Lung microvascular endothelial cell (primary cell): ENCODE measurements around the gene PARD3B. TPM values are rescaled to one million over a fixed set of nuclear protein-coding genes. Genes with fewer than 3 reads are reported as not detected.
A peak's percentile ranks its signal among the peaks of the same experiment; 100 is the strongest.

Source experiments
- DNase-seq, 2 donors: peaks; one replicate each; pipeline versions ENCODE4 v3.0.0 to v3.0.0-alpha.2; 2010; ENCODE audit warnings: low read depth in 2 of 2
- total RNA-seq: library from RNA; depleted of rRNA; stranded (reverse); fragments of >200 nt; gene quantifications from 2 replicates; pipeline ENCODE4 v1.2.1, GENCODE V29; 2014

Gene PARD3B
- total RNA-seq, 1 donor from 2014 or later, result 10.9 TPM

GRCh38 chr2:205593891-205594290, 1048.6 kb downstream of the PARD3B start:
- DNase-seq, result no peak

GRCh38 chr2:205596581-205596980, 1051.3 kb downstream of the PARD3B start:
- no peak for DNase-seq

GRCh38 chr2:205605638-205606304, 1060.5 kb downstream of the PARD3B start:
- DNase-seq, result no peak

- DNase-seq, result no peak
These were observed 1061.9 kb downstream of the PARD3B start for GRCh38 chr2:205607146-205607545.

- DNase-seq, result no peak
These were observed 1063.8 kb downstream of the PARD3B start for GRCh38 chr2:205609113-205609512.

- DNase-seq, result peak in 1 of 2 donors; percentile 5
These were observed 1065.2 kb downstream of the PARD3B start for GRCh38 chr2:205610437-205610836.

GRCh38 chr2:205612636-205613035, 1067.4 kb downstream of the PARD3B start:
- DNase-seq, result no peak

- DNase-seq, result no peak
These were observed 1068.8 kb downstream of the PARD3B start for GRCh38 chr2:205613970-205614559.

- DNase-seq, result no peak
These were observed 1069.7 kb downstream of the PARD3B start for GRCh38 chr2:205614965-205615364.

- DNase-seq, result no peak
These were observed 1072.6 kb downstream of the PARD3B start for GRCh38 chr2:205617905-205618304.

- DNase-seq, result no peak
These were observed 1074.3 kb downstream of the PARD3B start for GRCh38 chr2:205619600-205619999.

- no peak for DNase-seq
These were observed 1081.8 kb downstream of the PARD3B start for GRCh38 chr2:205627085-205627484.

- no peak for DNase-seq
These were observed 1083.1 kb downstream of the PARD3B start for GRCh38 chr2:205628422-205628821.

GRCh38 chr2:205629091-205629776, 1084.0 kb downstream of the PARD3B start:
- DNase-seq, result peak in 1 of 2 donors; percentile 39

GRCh38 chr2:205633994-205634393, 1088.7 kb downstream of the PARD3B start:
- DNase-seq, result no peak

- no peak for DNase-seq
These were observed 1091.5 kb downstream of the PARD3B start for GRCh38 chr2:205636549-205637319.

GRCh38 chr2:205637320-205637602, 1092.0 kb downstream of the PARD3B start:
- no peak for DNase-seq

GRCh38 chr2:205637779-205638503, 1092.7 kb downstream of the PARD3B start:
- peak in 1 of 2 donors; percentile 30 for DNase-seq

GRCh38 chr2:205640716-205641115, 1095.4 kb downstream of the PARD3B start:
- no peak for DNase-seq

GRCh38 chr2:205642599-205643356, 1097.5 kb downstream of the PARD3B start:
- peak; percentile 36 to 46 for DNase-seq

- DNase-seq, result no peak
These were observed 1098.2 kb downstream of the PARD3B start for GRCh38 chr2:205643391-205643885.
